ENCODE data around the gene PRRG2.

PRRG2 gene

DNA sequence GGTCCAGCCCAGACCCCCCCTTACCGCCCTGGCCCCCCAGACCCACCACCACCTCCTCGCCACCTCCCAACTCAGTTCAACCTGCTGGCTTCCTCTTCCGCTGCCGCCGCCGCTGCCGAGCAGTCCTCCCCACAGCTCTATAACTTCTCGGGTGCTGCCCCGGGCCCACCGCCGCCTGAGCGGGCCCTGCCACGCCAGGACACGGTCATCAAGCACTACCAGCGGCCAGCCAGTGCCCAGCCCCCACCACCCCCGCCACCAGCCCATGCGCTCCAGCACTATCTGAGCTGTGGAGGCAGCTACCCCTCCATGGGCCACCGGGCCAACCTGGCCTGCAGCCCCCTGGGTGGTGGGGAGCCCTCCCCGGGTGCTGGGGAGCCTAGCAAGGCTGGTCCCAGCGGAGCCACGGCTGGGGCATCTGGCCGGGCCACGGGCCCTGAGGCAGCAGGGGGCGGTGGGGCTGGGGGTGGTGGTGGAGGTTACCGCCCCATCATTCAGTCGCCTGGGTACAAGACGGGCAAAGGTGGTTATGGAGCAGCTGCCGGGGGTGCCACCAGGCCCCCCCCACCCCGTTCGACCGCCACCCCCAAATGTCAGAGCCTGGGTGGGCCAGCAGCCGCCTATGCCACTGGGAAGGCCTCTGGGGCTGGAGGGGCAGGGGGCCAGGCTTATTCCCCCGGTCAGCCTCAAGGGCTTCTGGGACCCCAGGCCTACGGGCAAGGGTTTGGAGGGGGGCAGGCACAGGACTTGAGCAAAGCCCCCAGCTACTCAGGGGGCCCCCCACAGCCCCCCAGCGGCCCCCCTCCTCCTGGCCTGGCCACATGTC lies 14.1 kb downstream of the PRRG2 start:
- H3K4me3 ChIP-seq (ENCODE audit: control insufficient read depth in 1 of 7, extremely low read depth in 1 of 7, insufficient read depth in 4 of 7, low read depth in 2 of 7, low read length in 6 of 7): no peak overlapping the region
- peaks cover 6 to 60% (median 42%) of the 10 kb centered on the region in 4 experiments for H3K36me3 ChIP-seq (ENCODE audit: control insufficient read depth in 4 of 4, insufficient read depth in 4 of 4, low read length in 3 of 4)
- 94% methylated on average over 15 of the region's 35 CpGs for WGBS (ENCODE audit: insufficient coverage)
- H3K27me3 ChIP-seq (replicated peaks in 2 of 5; ENCODE audit: control insufficient read depth in 4 of 5, insufficient read depth in 5 of 5, low read length in 4 of 5): no peaks in the 10 kb centered on the region
- no peaks in the 10 kb centered on the region for H3K9me3 ChIP-seq (ENCODE audit: control extremely low read depth in 1 of 5, control insufficient read depth in 4 of 5, insufficient read depth in 2 of 5, low read depth in 1 of 5, low read length in 4 of 5)
- CTCF ChIA-PET: interaction anchor here (0.6 to 1.0 kb wide), 2 partner anchors 76 to 121 kb away, joined by 3 to 4 read pairs; partner anchors contain the start of gene FLT3LG
- peaks cover 0 to 27% (median 22%) of the 10 kb centered on the region in 4 experiments for H3K4me1 ChIP-seq (ENCODE audit: control extremely low read depth in 1 of 4, control insufficient read depth in 4 of 4, insufficient read depth in 4 of 4, low read length in 3 of 4)
- DNase-seq: no peak
- no peak overlapping the region for H3K27ac ChIP-seq (ENCODE audit: insufficient read depth in 1 of 2, low read depth in 1 of 2, low read length in 2 of 2, poor library complexity in 1 of 2, severe bottlenecking in 2 of 2)
- POLR2A ChIA-PET: interaction anchor here (0.6 kb wide), 1 partner anchor 15 kb away, joined by 3 read pairs; the partner anchor contains the start of gene NOSIP

DNA sequence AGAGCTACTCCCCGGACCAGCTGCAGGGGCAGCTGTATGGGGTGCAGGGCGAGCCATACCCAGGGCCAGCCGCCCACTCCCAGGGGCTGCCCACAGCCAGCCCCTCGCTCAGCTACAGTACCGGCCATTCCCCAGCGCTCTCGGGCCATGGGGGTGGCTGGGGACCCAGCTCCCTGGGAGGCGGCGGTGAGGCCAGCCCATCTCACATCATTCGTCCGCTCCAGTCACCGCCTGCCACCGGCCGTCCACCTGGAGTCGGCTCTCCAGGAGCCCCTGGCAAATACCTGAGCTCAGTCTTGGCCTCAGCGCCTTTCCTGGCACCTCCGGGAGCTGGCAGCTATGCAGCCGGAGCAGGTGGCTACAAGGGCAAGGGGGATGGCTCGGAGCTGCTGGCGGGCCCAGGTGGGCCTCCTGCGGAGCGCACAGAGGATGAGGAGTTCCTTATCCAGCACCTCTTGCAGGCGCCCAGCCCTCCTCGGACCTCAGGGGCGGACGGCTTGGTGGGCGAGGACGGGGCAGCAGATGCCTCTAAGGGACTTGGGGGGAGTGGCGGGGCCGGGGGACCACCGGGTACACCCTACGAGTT lies 14.8 kb downstream of the PRRG2 start:
- CTCF ChIA-PET: interaction anchor here (1.0 to 1.1 kb wide), 2 partner anchors 77 to 122 kb away, joined by 3 read pairs; partner anchors contain the start of gene FLT3LG
- DNase-seq: no peak
- H3K27ac ChIP-seq (ENCODE audit: insufficient read depth in 1 of 2, low read depth in 1 of 2, low read length in 2 of 2, poor library complexity in 1 of 2, severe bottlenecking in 2 of 2): no peak overlapping the region
- H3K36me3 ChIP-seq (ENCODE audit: control insufficient read depth in 4 of 4, insufficient read depth in 4 of 4, low read length in 3 of 4): peaks cover 6 to 67% (median 46%) of the 10 kb centered on the region in 4 experiments
- H3K27me3 ChIP-seq (replicated peaks in 2 of 5; ENCODE audit: control insufficient read depth in 4 of 5, insufficient read depth in 5 of 5, low read length in 4 of 5): no peaks in the 10 kb centered on the region
- H3K9me3 ChIP-seq (ENCODE audit: control extremely low read depth in 1 of 5, control insufficient read depth in 4 of 5, insufficient read depth in 2 of 5, low read depth in 1 of 5, low read length in 4 of 5): no peaks in the 10 kb centered on the region
- H3K4me3 ChIP-seq (ENCODE audit: control insufficient read depth in 1 of 7, extremely low read depth in 1 of 7, insufficient read depth in 4 of 7, low read depth in 2 of 7, low read length in 6 of 7): no peak overlapping the region
- H3K4me1 ChIP-seq (ENCODE audit: control extremely low read depth in 1 of 4, control insufficient read depth in 4 of 4, insufficient read depth in 4 of 4, low read length in 3 of 4): peaks cover 0 to 20% (median 16%) of the 10 kb centered on the region in 4 experiments
- 97% methylated on average over 22 of the region's 32 CpGs for WGBS (ENCODE audit: insufficient coverage)
- POLR2A ChIA-PET: interaction anchor here (1.1 kb wide), 1 partner anchor 68 kb away, joined by 3 read pairs; no protein-coding TSS in a partner anchor

DNA sequence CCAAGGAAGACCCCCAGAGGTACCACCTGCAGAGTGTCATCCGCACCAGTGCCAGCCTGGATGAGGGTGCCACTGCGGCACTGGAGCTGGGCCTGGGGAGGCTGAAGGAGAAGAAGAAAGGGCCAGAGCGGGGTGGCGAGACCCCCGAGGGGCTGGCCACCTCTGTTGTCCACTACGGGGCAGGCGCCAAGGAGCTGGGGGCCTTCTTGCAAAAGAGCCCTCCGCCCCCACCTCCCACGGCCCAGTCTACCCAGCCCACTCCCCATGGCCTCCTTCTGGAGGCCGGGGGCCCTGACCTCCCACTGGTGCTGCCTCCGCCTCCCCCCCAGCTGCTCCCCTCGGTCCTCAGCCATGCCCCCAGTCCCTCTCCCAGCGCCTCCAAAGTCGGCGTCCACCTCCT lies 15.3 kb downstream of the PRRG2 start:
- no peak for DNase-seq
- Histone ChIP-seq H3K36me3 (ENCODE audit: control insufficient read depth in 4 of 4, insufficient read depth in 4 of 4, low read length in 3 of 4) (peaks cover 6 to 71% (median 50%) of the 10 kb centered on the region in 4 experiments), H3K27me3 (replicated peaks in 2 of 5; ENCODE audit: control insufficient read depth in 4 of 5, insufficient read depth in 5 of 5, low read length in 4 of 5) (no peaks in the 10 kb centered on the region), H3K27ac (ENCODE audit: insufficient read depth in 1 of 2, low read depth in 1 of 2, low read length in 2 of 2, poor library complexity in 1 of 2, severe bottlenecking in 2 of 2) (no peak overlapping the region), H3K4me1 (ENCODE audit: control extremely low read depth in 1 of 4, control insufficient read depth in 4 of 4, insufficient read depth in 4 of 4, low read length in 3 of 4) (peaks cover 0 to 20% (median 16%) of the 10 kb centered on the region in 4 experiments), H3K9me3 (ENCODE audit: control extremely low read depth in 1 of 5, control insufficient read depth in 4 of 5, insufficient read depth in 2 of 5, low read depth in 1 of 5, low read length in 4 of 5) (no peaks in the 10 kb centered on the region), H3K4me3 (ENCODE audit: control insufficient read depth in 1 of 7, extremely low read depth in 1 of 7, insufficient read depth in 4 of 7, low read depth in 2 of 7, low read length in 6 of 7) (no peak overlapping the region)
- POLR2A ChIA-PET: interaction anchor here (1.1 kb wide), 1 partner anchor 68 kb away, joined by 3 read pairs; no protein-coding TSS in a partner anchor
- CTCF ChIA-PET: interaction anchor here (1.1 kb wide), 1 partner anchor 76 kb away, joined by 3 read pairs; no protein-coding TSS in a partner anchor
- WGBS (ENCODE audit: insufficient coverage): 95% methylated on average over 11 of the region's 15 CpGs

DNA sequence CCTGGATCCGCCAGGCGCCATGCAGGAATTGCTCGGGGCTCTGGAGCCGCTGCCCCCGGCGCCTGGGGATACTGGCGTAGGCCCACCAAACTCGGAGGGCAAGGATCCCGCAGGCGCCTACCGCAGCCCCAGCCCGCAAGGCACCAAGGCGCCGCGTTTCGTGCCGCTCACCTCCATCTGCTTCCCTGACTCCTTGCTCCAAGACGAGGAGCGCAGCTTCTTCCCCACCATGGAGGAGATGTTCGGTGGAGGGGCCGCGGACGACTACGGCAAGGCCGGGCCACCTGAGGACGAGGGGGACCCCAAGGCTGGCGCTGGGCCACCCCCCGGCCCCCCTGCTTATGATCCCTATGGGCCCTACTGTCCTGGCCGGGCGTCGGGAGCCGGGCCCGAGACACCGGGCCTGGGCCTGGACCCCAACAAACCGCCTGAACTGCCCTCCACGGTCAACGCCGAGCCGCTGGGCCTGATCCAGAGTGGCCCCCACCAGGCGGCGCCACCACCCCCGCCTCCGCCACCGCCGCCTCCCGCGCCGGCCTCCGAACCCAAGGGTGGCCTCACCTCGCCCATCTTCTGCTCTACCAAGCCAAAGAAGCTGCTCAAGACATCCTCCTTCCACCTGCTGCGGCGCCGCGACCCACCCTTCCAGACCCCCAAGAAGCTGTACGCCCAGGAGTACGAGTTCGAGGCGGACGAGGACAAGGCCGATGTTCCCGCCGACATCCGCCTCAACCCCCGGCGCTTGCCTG lies 16.0 kb downstream of the PRRG2 start:
- H3K4me3 ChIP-seq (ENCODE audit: control insufficient read depth in 1 of 7, extremely low read depth in 1 of 7, insufficient read depth in 4 of 7, low read depth in 2 of 7, low read length in 6 of 7): no peak overlapping the region
- 95% methylated on average over 59 of the region's 65 CpGs for WGBS (ENCODE audit: insufficient coverage)
- no peaks in the 10 kb centered on the region for H3K27me3 ChIP-seq (replicated peaks in 2 of 5; ENCODE audit: control insufficient read depth in 4 of 5, insufficient read depth in 5 of 5, low read length in 4 of 5)
- H3K9me3 ChIP-seq (ENCODE audit: control extremely low read depth in 1 of 5, control insufficient read depth in 4 of 5, insufficient read depth in 2 of 5, low read depth in 1 of 5, low read length in 4 of 5): no peaks in the 10 kb centered on the region
- CTCF ChIA-PET: interaction anchor here (1.1 kb wide), 1 partner anchor 75 kb away, joined by 3 read pairs; no protein-coding TSS in a partner anchor
- no peak for DNase-seq
- H3K36me3 ChIP-seq (ENCODE audit: control insufficient read depth in 4 of 4, insufficient read depth in 4 of 4, low read length in 3 of 4): peaks cover 6 to 78% (median 55%) of the 10 kb centered on the region in 4 experiments
- POLR2A ChIA-PET: interaction anchor here (1.1 kb wide), 1 partner anchor 67 kb away, joined by 3 read pairs; no protein-coding TSS in a partner anchor
- H3K27ac ChIP-seq (ENCODE audit: insufficient read depth in 1 of 2, low read depth in 1 of 2, low read length in 2 of 2, poor library complexity in 1 of 2, severe bottlenecking in 2 of 2): no peak overlapping the region
- peaks cover 0 to 17% (median 14%) of the 10 kb centered on the region in 4 experiments for H3K4me1 ChIP-seq (ENCODE audit: control extremely low read depth in 1 of 4, control insufficient read depth in 4 of 4, insufficient read depth in 4 of 4, low read length in 3 of 4)

DNA sequence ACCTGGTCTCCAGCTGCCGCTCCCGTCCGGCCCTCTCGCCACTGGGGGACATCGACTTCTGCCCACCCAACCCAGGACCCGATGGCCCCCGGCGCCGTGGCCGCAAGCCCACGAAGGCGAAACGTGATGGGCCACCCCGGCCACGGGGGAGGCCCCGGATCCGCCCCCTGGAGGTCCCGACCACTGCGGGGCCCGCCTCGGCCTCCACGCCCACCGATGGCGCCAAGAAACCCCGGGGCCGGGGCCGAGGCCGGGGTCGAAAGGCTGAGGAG lies 16.5 kb downstream of the PRRG2 start:
- DNase-seq: no peak
- WGBS (ENCODE audit: insufficient coverage): 100% methylated on average over 11 of the region's 29 CpGs
- no peak overlapping the region for H3K27ac ChIP-seq (ENCODE audit: insufficient read depth in 1 of 2, low read depth in 1 of 2, low read length in 2 of 2, poor library complexity in 1 of 2, severe bottlenecking in 2 of 2)
- H3K4me3 ChIP-seq (ENCODE audit: control insufficient read depth in 1 of 7, extremely low read depth in 1 of 7, insufficient read depth in 4 of 7, low read depth in 2 of 7, low read length in 6 of 7): no peak overlapping the region
- no peaks in the 10 kb centered on the region for H3K27me3 ChIP-seq (replicated peaks in 2 of 5; ENCODE audit: control insufficient read depth in 4 of 5, insufficient read depth in 5 of 5, low read length in 4 of 5)
- peaks cover 0 to 12% (median 9%) of the 10 kb centered on the region in 4 experiments for H3K4me1 ChIP-seq (ENCODE audit: control extremely low read depth in 1 of 4, control insufficient read depth in 4 of 4, insufficient read depth in 4 of 4, low read length in 3 of 4)
- ChIA-PET CTCF (no interaction called here), POLR2A (no interaction called here)
- peaks cover 6 to 78% (median 58%) of the 10 kb centered on the region in 4 experiments for H3K36me3 ChIP-seq (ENCODE audit: control insufficient read depth in 4 of 4, insufficient read depth in 4 of 4, low read length in 3 of 4)
- no peaks in the 10 kb centered on the region for H3K9me3 ChIP-seq (ENCODE audit: control extremely low read depth in 1 of 5, control insufficient read depth in 4 of 5, insufficient read depth in 2 of 5, low read depth in 1 of 5, low read length in 4 of 5)

DNA sequence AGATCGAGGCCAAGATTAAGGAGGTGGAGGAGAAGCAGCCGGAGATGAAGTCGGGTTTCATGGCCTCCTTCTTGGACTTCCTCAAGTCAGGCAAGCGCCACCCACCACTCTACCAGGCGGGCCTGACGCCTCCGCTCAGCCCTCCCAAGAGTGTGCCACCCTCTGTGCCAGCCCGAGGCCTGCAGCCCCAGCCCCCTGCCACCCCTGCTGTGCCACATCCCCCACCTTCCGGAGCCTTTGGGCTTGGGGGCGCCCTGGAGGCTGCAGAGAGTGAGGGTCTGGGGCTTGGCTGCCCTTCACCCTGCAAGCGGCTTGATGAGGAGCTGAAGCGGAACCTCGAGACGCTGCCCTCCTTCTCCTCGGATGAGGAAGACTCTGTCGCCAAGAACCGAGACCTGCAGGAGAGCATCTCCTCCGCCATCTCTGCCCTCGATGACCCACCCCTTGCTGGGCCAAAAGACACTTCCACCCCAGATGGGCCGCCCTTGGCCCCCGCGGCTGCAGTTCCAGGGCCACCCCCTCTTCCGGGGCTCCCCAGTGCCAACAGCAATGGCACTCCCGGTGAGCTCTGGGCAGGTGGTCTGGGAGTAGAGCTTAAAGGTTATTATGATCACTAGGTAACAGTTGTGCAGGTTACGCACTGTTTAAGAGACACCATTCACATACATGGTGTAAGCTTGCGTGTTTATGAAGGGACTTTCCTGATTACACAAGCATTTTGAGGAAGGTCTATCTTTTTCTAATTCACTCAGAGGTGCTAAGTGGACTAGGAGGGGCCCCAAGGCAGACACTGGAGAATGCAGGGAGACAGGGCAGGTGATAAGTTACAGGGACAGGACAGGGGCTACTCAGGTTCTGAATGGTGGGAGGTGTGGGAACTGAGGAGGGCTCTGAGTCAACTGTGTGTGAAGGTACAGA lies 18.5 kb downstream of the PRRG2 start:
- no peaks in the 10 kb centered on the region for H3K4me1 ChIP-seq (ENCODE audit: control extremely low read depth in 1 of 4, control insufficient read depth in 4 of 4, insufficient read depth in 4 of 4, low read length in 3 of 4)
- WGBS (ENCODE audit: insufficient coverage): 97% methylated on average over 24 of the region's 26 CpGs
- no peak overlapping the region for H3K27ac ChIP-seq (ENCODE audit: insufficient read depth in 1 of 2, low read depth in 1 of 2, low read length in 2 of 2, poor library complexity in 1 of 2, severe bottlenecking in 2 of 2)
- peaks cover 6 to 86% (median 64%) of the 10 kb centered on the region in 4 experiments for H3K36me3 ChIP-seq (ENCODE audit: control insufficient read depth in 4 of 4, insufficient read depth in 4 of 4, low read length in 3 of 4)
- ChIA-PET CTCF (interaction anchor here (0.6 kb wide), 1 partner anchor 12 kb away, joined by 3 read pairs; no protein-coding TSS in a partner anchor), POLR2A (no interaction called here)
- no peak for DNase-seq
- H3K4me3 ChIP-seq (ENCODE audit: control insufficient read depth in 1 of 7, extremely low read depth in 1 of 7, insufficient read depth in 4 of 7, low read depth in 2 of 7, low read length in 6 of 7): no peak overlapping the region
- no peaks in the 10 kb centered on the region for H3K27me3 ChIP-seq (replicated peaks in 2 of 5; ENCODE audit: control insufficient read depth in 4 of 5, insufficient read depth in 5 of 5, low read length in 4 of 5)
- H3K9me3 ChIP-seq (ENCODE audit: control extremely low read depth in 1 of 5, control insufficient read depth in 4 of 5, insufficient read depth in 2 of 5, low read depth in 1 of 5, low read length in 4 of 5): no peaks in the 10 kb centered on the region

Measured in common myeloid progenitor, CD34-positive (primary cell).